ENCODE data around the gene BHLHA15.

Gene BHLHA15

DNA sequence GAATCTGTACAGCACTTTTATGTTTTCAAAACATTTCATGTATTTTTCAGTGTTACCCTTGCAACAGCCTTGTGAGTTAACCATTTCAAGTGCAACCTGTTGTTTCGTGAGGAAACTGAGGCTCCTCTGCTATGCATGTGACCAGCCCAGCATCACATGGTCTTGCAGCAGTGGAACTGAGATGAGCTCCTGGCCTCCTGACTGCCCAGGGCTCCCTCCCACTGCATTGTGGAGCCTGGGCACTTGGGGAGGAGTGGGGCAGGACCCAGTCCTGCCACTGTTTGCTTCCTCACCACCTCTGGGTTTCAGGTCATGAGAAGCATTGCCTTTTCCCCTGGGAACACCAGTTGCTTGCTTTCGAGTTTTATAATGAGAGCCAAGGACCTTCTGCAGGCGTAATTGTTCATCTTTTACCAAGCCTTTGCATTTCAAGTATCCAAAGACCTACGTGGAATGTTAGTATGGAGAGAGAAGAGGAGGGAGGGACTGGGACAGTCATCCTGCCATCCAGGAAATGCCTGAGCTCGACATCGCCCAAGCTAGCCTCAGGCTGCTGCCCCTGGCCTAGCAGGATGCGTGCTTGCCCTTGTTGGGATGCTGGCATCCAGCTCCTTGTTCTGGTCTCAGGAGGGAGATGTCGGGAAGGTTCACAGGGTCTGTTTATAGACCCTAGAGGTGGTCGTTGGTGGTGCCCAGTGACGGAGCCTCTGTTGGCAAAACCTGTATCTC lies 32.3 kb upstream of the BHLHA15 start:
- no peaks in the 10 kb centered on the region for H3K4me1 ChIP-seq (ENCODE audit: insufficient read depth, low read length)
- H2AFZ ChIP-seq (ENCODE audit: low read depth, low read length): no peak overlapping the region
- no peak overlapping the region for H3K27ac ChIP-seq (ENCODE audit: low read length)
- no peaks in the 10 kb centered on the region for H3K27me3 ChIP-seq (ENCODE audit: insufficient read depth, low read length, poor library complexity)
- no peak for DNase-seq
- peaks cover 3% of the 10 kb centered on the region; the same call in 1 of the 2 replicates for H4K20me1 ChIP-seq (ENCODE audit: insufficient read depth, low read length)
- H3K36me3 ChIP-seq (ENCODE audit: insufficient read depth, low read length): peaks cover 44% of the 10 kb centered on the region
- ATAC-seq (ENCODE audit: insufficient read depth, low read depth): no peak
- no peak overlapping the region for H3K9ac ChIP-seq (ENCODE audit: low read depth, low read length)
- H3K4me2 ChIP-seq (ENCODE audit: insufficient read depth, low read length): no peak overlapping the region
- H3K79me2 ChIP-seq (ENCODE audit: insufficient read depth, low read length): no peaks in the 10 kb centered on the region
- TF ChIP-seq, protein P1, sequence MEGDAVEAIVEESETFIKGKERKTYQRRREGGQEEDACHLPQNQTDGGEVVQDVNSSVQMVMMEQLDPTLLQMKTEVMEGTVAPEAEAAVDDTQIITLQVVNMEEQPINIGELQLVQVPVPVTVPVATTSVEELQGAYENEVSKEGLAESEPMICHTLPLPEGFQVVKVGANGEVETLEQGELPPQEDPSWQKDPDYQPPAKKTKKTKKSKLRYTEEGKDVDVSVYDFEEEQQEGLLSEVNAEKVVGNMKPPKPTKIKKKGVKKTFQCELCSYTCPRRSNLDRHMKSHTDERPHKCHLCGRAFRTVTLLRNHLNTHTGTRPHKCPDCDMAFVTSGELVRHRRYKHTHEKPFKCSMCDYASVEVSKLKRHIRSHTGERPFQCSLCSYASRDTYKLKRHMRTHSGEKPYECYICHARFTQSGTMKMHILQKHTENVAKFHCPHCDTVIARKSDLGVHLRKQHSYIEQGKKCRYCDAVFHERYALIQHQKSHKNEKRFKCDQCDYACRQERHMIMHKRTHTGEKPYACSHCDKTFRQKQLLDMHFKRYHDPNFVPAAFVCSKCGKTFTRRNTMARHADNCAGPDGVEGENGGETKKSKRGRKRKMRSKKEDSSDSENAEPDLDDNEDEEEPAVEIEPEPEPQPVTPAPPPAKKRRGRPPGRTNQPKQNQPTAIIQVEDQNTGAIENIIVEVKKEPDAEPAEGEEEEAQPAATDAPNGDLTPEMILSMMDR (IDR thresholded peaks at IDR 0.05; ENCODE audit: borderline replicate concordance, extremely low read depth, low read length, poor library complexity, severe bottlenecking): no peak
- no peak for TF ChIP-seq EZH2 (IDR thresholded peaks at IDR 0.05; ENCODE audit: borderline replicate concordance, low read depth, low read length, severe bottlenecking)
- H3K4me3 ChIP-seq (ENCODE audit: low read depth in 1 of 2, low read length in 2 of 2): no peak overlapping the region
- no peaks in the 10 kb centered on the region for H3K9me3 ChIP-seq (ENCODE audit: insufficient read depth, low read length, severe bottlenecking)

DNA sequence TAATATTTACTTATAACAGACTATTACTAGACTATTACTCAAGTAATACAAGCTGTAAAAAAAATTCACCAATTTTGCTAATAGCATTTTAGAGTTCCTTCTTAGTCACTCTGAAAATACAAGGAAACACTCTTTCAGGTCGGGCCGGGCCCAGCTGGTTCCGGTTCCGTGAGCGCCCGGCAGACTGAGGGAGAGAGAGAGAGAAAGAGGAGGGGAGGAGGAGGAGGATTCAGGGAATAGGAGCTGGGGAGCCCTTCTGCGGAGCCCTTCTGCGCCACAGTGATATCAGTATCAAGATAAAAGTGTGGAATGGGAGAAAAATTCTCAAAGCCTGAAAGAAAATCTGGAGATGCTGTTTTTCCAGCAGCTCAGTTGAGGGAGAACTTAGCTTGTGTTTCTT lies 30.5 kb upstream of the BHLHA15 start:
- no peak overlapping the region for H3K4me2 ChIP-seq (ENCODE audit: insufficient read depth, low read length)
- no peak overlapping the region for H3K27ac ChIP-seq (ENCODE audit: low read length)
- DNase-seq: no peak
- H4K20me1 ChIP-seq (ENCODE audit: insufficient read depth, low read length): no peaks in the 10 kb centered on the region
- ATAC-seq (ENCODE audit: insufficient read depth, low read depth): no peak
- no peak overlapping the region for H3K4me3 ChIP-seq (ENCODE audit: low read depth in 1 of 2, low read length in 2 of 2)
- H2AFZ ChIP-seq (ENCODE audit: low read depth, low read length): no peak overlapping the region
- H3K36me3 ChIP-seq (ENCODE audit: insufficient read depth, low read length): peaks cover 27% of the 10 kb centered on the region; the same call in 1 of the 2 replicates
- H3K9me3 ChIP-seq (ENCODE audit: insufficient read depth, low read length, severe bottlenecking): no peaks in the 10 kb centered on the region
- no peaks in the 10 kb centered on the region for H3K27me3 ChIP-seq (ENCODE audit: insufficient read depth, low read length, poor library complexity)
- H3K4me1 ChIP-seq (ENCODE audit: insufficient read depth, low read length): no peaks in the 10 kb centered on the region
- H3K79me2 ChIP-seq (ENCODE audit: insufficient read depth, low read length): no peaks in the 10 kb centered on the region
- TF ChIP-seq EZH2 (IDR thresholded peaks at IDR 0.05; ENCODE audit: borderline replicate concordance, low read depth, low read length, severe bottlenecking): no peak
- TF ChIP-seq, protein P1 (IDR thresholded peaks at IDR 0.05; ENCODE audit: borderline replicate concordance, extremely low read depth, low read length, poor library complexity, severe bottlenecking): no peak
- no peak overlapping the region for H3K9ac ChIP-seq (ENCODE audit: low read depth, low read length)

DNA sequence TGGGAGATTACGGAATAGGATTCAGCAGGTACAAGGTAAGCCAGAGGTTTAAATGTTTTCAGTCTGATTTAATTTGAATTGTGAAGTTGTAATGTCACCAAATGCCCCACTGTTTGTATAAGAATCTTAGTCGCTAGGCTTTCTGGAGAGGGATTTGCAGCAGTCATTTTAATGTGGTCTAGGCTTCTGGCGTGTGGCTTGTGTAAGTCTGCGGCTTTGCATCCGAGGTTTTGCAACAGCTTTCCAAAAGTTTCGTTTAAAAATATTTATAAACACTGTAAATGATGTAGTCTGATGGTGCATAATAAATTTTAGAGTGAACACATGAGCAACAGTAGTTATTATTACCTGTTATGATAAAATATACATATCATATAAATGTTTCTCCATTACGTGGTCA lies 26.1 kb upstream of the BHLHA15 start:
- Histone ChIP-seq H3K79me2 (ENCODE audit: insufficient read depth, low read length) (no peaks in the 10 kb centered on the region), H3K27me3 (ENCODE audit: insufficient read depth, low read length, poor library complexity) (no peaks in the 10 kb centered on the region), H3K9ac (ENCODE audit: low read depth, low read length) (no peak overlapping the region), H2AFZ (ENCODE audit: low read depth, low read length) (no peak overlapping the region), H4K20me1 (ENCODE audit: insufficient read depth, low read length) (no peaks in the 10 kb centered on the region), H3K4me1 (ENCODE audit: insufficient read depth, low read length) (no peaks in the 10 kb centered on the region), H3K27ac (ENCODE audit: low read length) (no peak overlapping the region), H3K36me3 (ENCODE audit: insufficient read depth, low read length) (peaks cover 23% of the 10 kb centered on the region), H3K4me3 (ENCODE audit: low read depth in 1 of 2, low read length in 2 of 2) (no peak overlapping the region), H3K4me2 (ENCODE audit: insufficient read depth, low read length) (no peak overlapping the region), H3K9me3 (ENCODE audit: insufficient read depth, low read length, severe bottlenecking) (no peaks in the 10 kb centered on the region)
- DNase-seq (no peak), ATAC-seq (ENCODE audit: insufficient read depth, low read depth) (no peak)
- TF ChIP-seq, protein P1 (IDR thresholded peaks at IDR 0.05; ENCODE audit: borderline replicate concordance, extremely low read depth, low read length, poor library complexity, severe bottlenecking): no peak
- TF ChIP-seq EZH2 (IDR thresholded peaks at IDR 0.05; ENCODE audit: borderline replicate concordance, low read depth, low read length, severe bottlenecking): no peak
